MM.1S (cell line): ENCODE results near the gene THAP12.
"Not testable (repeated sequence)": the region's sequence is repeated elsewhere in the genome, so short reads cannot be mapped to it uniquely, and the experiment has no call there.

Experiments
- DNase-seq: peaks from one replicate; pipeline ENCODE4 v3.0.0-alpha.2; 2015
- H2AFZ ChIP-seq: fragments of 300-600 bp; sonication (generic); 2 replicates; pipeline ENCODE4 v1.6.0; 2016; ENCODE audit warnings: antibody characterized with exemption, low read length
- H3F3A ChIP-seq: fragments of 300-600 bp; sonication (generic); 2 replicates; pipeline ENCODE4 v1.6.1; 2016; ENCODE audit warnings: mild to moderate bottlenecking, antibody characterized with exemption, low read length, moderate library complexity, mixed read lengths; ENCODE audit not compliant: insufficient read depth
- H3K27ac ChIP-seq: fragments of 300-600 bp; sonication (generic); 2 replicates; pipeline ENCODE4 v1.5.1; 2016; ENCODE audit warnings: mild to moderate bottlenecking, low read length
- H3K27me3 ChIP-seq: fragments of 300-600 bp; sonication (generic); replicated peaks from 2 replicates; pipeline ENCODE4 v1.6.0; 2016; ENCODE audit warnings: low read length; ENCODE audit not compliant: insufficient read depth
- H3K36me3 ChIP-seq: fragments of 300-600 bp; sonication (generic); replicated peaks from 2 replicates; pipeline ENCODE4 v1.6.1; 2016; ENCODE audit warnings: mild to moderate bottlenecking, low read length, mixed read lengths; ENCODE audit not compliant: insufficient read depth
- H3K4me1 ChIP-seq: fragments of 300-600 bp; sonication (generic); 2 replicates; pipeline ENCODE4 v1.6.1; 2016; ENCODE audit warnings: low read length, mixed read lengths
- H3K4me2 ChIP-seq: fragments of 300-600 bp; sonication (generic); 2 replicates; pipeline ENCODE4 v1.6.0; 2016; ENCODE audit warnings: low read depth, low read length
- H3K4me3 ChIP-seq: fragments of 300-600 bp; sonication (generic); 2 replicates; pipeline ENCODE4 v1.5.1; 2016; ENCODE audit warnings: low read length, mixed read lengths
- H3K79me2 ChIP-seq: fragments of 300-600 bp; sonication (generic); 2 replicates; pipeline ENCODE4 v1.6.1; 2016; ENCODE audit warnings: mixed run types, low read length, mixed read lengths
- H3K9ac ChIP-seq: fragments of 300-600 bp; sonication (generic); 2 replicates; pipeline ENCODE4 v1.6.1; 2016; ENCODE audit warnings: low read length, mixed read lengths
- H3K9me2 ChIP-seq: fragments of 300-600 bp; sonication (generic); replicated peaks from 2 replicates; pipeline ENCODE4 v1.6.1; 2016; ENCODE audit warnings: mild to moderate bottlenecking, low read length, mixed read lengths; ENCODE audit not compliant: insufficient read depth
- H3K9me3 ChIP-seq: fragments of 300-600 bp; sonication (generic); replicated peaks from 2 replicates; pipeline ENCODE4 v1.6.1; 2016; ENCODE audit warnings: mild to moderate bottlenecking, low read length, mixed read lengths; ENCODE audit not compliant: insufficient read depth
- H4K20me1 ChIP-seq: fragments of 300-600 bp; sonication (generic); 2 replicates; pipeline ENCODE4 v1.6.1; 2016; ENCODE audit warnings: mild to moderate bottlenecking, low read length, moderate library complexity, mixed read lengths; ENCODE audit not compliant: insufficient read depth
- EZH2 ChIP-seq: fragments of 300-600 bp; sonication (generic); optimal IDR thresholded peaks from 2 replicates; pipeline ENCODE3; 2017; ENCODE audit warnings: low read depth, mild to moderate bottlenecking, antibody characterized with exemption, low read length, mixed read lengths
- EZH2phosphoT487 ChIP-seq: fragments of 300-600 bp; sonication (generic); IDR thresholded peaks from 2 replicates; pipeline ENCODE4 v1.6.1; 2018; ENCODE audit warnings: antibody characterized with exemption, low read length
- TF ChIP-seq, protein P1 (sequence below): fragments of 300-600 bp; sonication (generic); IDR thresholded peaks from 2 replicates; pipeline ENCODE4 v1.5.1; 2016; ENCODE audit warnings: antibody characterized with exemption, low read length, mixed read lengths

Gene THAP12

GRCh38 chr11:76410851-76411357 lies 30.0 kb upstream of the THAP12 start:
- Histone ChIP-seq H2AFZ (no peak overlapping the region), H3K9me2 (no peaks in the 10 kb centered on the region), H3K27ac (no peak overlapping the region), H3K27me3 (no peaks in the 10 kb centered on the region), H3K36me3 (no peaks in the 10 kb centered on the region), H3F3A (no peaks in the 10 kb centered on the region), H3K4me3 (no peak overlapping the region), H3K9me3 (no peaks in the 10 kb centered on the region), H3K9ac (no peak overlapping the region), H4K20me1 (no peaks in the 10 kb centered on the region), H3K4me1 (no peaks in the 10 kb centered on the region), H3K4me2 (no peak overlapping the region), H3K79me2 (no peaks in the 10 kb centered on the region)
- TF ChIP-seq, protein P1, sequence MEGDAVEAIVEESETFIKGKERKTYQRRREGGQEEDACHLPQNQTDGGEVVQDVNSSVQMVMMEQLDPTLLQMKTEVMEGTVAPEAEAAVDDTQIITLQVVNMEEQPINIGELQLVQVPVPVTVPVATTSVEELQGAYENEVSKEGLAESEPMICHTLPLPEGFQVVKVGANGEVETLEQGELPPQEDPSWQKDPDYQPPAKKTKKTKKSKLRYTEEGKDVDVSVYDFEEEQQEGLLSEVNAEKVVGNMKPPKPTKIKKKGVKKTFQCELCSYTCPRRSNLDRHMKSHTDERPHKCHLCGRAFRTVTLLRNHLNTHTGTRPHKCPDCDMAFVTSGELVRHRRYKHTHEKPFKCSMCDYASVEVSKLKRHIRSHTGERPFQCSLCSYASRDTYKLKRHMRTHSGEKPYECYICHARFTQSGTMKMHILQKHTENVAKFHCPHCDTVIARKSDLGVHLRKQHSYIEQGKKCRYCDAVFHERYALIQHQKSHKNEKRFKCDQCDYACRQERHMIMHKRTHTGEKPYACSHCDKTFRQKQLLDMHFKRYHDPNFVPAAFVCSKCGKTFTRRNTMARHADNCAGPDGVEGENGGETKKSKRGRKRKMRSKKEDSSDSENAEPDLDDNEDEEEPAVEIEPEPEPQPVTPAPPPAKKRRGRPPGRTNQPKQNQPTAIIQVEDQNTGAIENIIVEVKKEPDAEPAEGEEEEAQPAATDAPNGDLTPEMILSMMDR, result no peak
- no peak for TF ChIP-seq EZH2phosphoT487
- TF ChIP-seq EZH2, result no peak
- no peak for DNase-seq

DNA sequence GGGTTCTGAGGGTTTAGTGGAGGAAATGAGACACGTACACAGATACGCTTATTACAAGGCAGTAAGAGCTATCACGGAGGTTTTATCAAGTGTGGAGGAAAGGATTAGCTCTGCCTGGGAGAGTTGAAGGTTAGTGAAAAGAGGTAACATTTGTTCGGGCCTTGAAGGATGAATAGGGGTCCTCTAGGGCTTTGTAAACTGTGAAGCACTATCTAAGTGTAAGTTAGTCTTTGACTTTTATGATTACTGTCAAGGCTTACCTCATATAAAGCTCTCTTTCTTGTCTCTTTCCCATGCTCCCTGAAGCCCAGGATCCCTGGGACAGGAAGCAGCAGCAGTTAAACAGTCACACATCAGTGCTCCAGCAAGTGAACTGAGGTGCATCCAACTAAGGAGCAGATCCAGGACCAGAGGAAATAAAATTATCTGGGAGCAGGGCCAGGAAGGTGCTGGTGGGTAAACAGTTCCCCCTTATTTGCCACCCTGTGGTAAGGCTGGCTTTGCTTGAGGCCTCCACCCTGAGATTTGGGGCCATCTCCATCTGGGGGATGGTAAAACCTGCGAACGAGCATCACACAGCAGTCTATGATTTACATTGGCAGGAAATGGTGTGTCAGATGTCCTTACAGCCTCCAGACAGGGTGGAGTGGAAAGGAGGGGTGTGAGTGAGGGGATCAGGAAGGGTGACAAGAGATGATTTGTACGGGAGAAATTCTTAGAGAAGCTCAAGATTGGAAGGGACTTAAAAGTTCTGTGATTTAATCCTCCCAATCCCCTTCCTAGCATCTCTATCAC lies 27.4 kb upstream of the THAP12 start:
- no peak for DNase-seq
- Histone ChIP-seq H3K9ac (no peak overlapping the region), H3K36me3 (no peaks in the 10 kb centered on the region), H3K9me2 (no peaks in the 10 kb centered on the region), H3K79me2 (no peaks in the 10 kb centered on the region), H3K9me3 (no peaks in the 10 kb centered on the region), H3F3A (no peaks in the 10 kb centered on the region), H3K4me2 (no peak overlapping the region), H4K20me1 (no peaks in the 10 kb centered on the region), H3K4me3 (no peak overlapping the region), H3K27me3 (no peaks in the 10 kb centered on the region), H3K27ac (no peak overlapping the region), H3K4me1 (no peaks in the 10 kb centered on the region), H2AFZ (no peak overlapping the region)
- no peak for TF ChIP-seq EZH2phosphoT487
- TF ChIP-seq EZH2, result no peak
- TF ChIP-seq, protein P1, result no peak

- no peak for DNase-seq
- no peaks in the 10 kb centered on the region for H3K79me2 ChIP-seq
- H2AFZ ChIP-seq, result no peak overlapping the region
- no peaks in the 10 kb centered on the region for H3K36me3 ChIP-seq
- H3K4me2 ChIP-seq, result no peak overlapping the region
- H4K20me1 ChIP-seq, result no peaks in the 10 kb centered on the region
- no peak overlapping the region for H3K4me3 ChIP-seq
- H3K9me3 ChIP-seq, result no peaks in the 10 kb centered on the region
- TF ChIP-seq EZH2, result no peak
- no peak for TF ChIP-seq EZH2phosphoT487
- TF ChIP-seq, protein P1, result no peak
- H3K4me1 ChIP-seq, result no peaks in the 10 kb centered on the region
- H3K9me2 ChIP-seq, result no peaks in the 10 kb centered on the region
- no peak overlapping the region for H3K27ac ChIP-seq
- no peak overlapping the region for H3K9ac ChIP-seq
- no peaks in the 10 kb centered on the region for H3K27me3 ChIP-seq
- no peaks in the 10 kb centered on the region for H3F3A ChIP-seq
Measured at GRCh38 chr11:76406359-76406758, 25.4 kb upstream of the THAP12 start.

GRCh38 chr11:76401484-76401883 lies 20.6 kb upstream of the THAP12 start:
- not testable (repeated sequence) for H3K79me2 ChIP-seq, H3K4me3 ChIP-seq, H4K20me1 ChIP-seq, DNase-seq, H3K9me2 ChIP-seq, H3F3A ChIP-seq, H3K9ac ChIP-seq, H3K27ac ChIP-seq, H3K4me2 ChIP-seq, H3K4me1 ChIP-seq, H2AFZ ChIP-seq, H3K36me3 ChIP-seq, H3K27me3 ChIP-seq, H3K9me3 ChIP-seq
